ENCODE data around the gene NINJ2. TPM values are rescaled to one million over a fixed set of nuclear protein-coding genes. Genes with fewer than 3 reads are reported as not detected.
A peak's percentile ranks its signal among the peaks of the same experiment; 100 is the strongest.

The NINJ2 gene
- total RNA-seq, 4 donors from 2014 or later, result 0.49 to 7.2 (median 2.0) TPM

DNA sequence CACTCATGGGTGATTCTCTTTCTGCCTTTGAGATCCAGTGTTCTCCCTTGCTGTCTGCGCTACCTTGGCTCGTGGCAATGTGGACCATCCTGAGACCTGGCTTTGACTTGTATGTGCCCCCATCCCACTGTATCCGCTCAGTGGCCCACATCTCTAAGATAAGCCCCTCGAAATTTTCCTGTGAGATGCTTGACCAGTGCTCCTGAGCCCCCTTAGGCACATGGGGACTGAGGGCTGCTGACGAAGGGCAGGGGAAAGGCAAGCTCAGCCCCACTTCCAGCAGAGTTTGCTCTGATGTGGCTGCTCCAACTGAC, 1.5 kb upstream of the NINJ2 start:
- WGBS, 2 donors, result 90 to 96% methylated on average over 5 of the region's 5 CpGs

DNA sequence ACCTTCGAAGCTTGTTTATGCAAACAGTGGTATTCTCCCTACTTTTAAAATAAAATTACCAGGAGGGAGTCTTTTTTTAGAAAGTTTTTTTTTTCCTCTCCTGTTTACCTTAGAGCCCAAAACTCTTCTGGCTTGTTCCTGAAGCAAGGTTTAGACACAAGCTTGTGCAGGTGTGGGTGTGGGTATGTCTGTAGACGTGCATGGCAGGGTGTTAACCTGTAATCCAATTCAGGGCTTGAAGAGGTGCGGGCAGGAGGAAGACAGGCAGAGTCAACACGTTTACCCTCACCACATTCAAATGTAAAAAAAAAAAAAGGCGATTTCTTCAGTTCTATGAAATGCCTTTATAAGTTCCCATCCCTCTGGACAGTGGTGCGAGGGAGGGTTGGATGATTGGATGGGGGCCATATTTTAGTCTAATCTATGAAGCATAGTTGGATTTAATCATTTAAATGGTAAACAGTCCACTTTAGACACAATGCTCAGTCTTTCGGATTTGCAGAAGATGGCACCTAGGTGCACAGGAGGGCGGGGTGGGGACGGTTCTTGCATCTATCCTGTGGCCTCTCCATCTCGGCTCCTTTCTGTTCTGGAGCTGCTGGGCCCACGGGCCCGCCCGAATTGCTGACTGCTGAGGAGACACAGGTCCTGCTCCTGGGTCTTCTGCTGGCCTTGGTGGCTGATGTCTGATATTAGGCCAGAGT, 982 bp upstream of the NINJ2 start:
- DNase-seq, result no peak
- 86 to 94% methylated on average over 13 of the region's 13 CpGs for WGBS, 2 donors
- TF ChIP-seq, protein P1, sequence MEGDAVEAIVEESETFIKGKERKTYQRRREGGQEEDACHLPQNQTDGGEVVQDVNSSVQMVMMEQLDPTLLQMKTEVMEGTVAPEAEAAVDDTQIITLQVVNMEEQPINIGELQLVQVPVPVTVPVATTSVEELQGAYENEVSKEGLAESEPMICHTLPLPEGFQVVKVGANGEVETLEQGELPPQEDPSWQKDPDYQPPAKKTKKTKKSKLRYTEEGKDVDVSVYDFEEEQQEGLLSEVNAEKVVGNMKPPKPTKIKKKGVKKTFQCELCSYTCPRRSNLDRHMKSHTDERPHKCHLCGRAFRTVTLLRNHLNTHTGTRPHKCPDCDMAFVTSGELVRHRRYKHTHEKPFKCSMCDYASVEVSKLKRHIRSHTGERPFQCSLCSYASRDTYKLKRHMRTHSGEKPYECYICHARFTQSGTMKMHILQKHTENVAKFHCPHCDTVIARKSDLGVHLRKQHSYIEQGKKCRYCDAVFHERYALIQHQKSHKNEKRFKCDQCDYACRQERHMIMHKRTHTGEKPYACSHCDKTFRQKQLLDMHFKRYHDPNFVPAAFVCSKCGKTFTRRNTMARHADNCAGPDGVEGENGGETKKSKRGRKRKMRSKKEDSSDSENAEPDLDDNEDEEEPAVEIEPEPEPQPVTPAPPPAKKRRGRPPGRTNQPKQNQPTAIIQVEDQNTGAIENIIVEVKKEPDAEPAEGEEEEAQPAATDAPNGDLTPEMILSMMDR (IDR thresholded peaks at IDR 0.05), result no peak
- no peak for TF ChIP-seq POLR2A (IDR thresholded peaks at IDR 0.05)
- intact Hi-C loops (cut with DNase I), result no loop called here
- Histone ChIP-seq H3K27ac (no peak overlapping the region), H3K27me3 (no peaks in the 10 kb centered on the region), H3K9me3 (no peaks in the 10 kb centered on the region), H3K4me1 (peaks cover 0 to 8% of the 10 kb centered on the region in 2 donors), H3K4me3 (replicated peaks in 1 of 3) (no peak overlapping the region), H3K36me3 (no peaks in the 10 kb centered on the region)

More for the DNA sequence above, 1.5 kb upstream of the NINJ2 start:
- H3K4me1 ChIP-seq, result peaks cover 0 to 8% of the 10 kb centered on the region in 2 donors
- H3K27me3 ChIP-seq, result no peaks in the 10 kb centered on the region
- H3K27ac ChIP-seq, result no peak overlapping the region
- H3K36me3 ChIP-seq, result no peaks in the 10 kb centered on the region
- H3K9me3 ChIP-seq, result no peaks in the 10 kb centered on the region
- intact Hi-C loops (cut with DNase I), result no loop called here
- TF ChIP-seq, protein P1 (IDR thresholded peaks at IDR 0.05), result no peak
- TF ChIP-seq POLR2A (IDR thresholded peaks at IDR 0.05), result no peak
- DNase-seq, result no peak
- no peak overlapping the region for H3K4me3 ChIP-seq (replicated peaks in 1 of 3)

DNA sequence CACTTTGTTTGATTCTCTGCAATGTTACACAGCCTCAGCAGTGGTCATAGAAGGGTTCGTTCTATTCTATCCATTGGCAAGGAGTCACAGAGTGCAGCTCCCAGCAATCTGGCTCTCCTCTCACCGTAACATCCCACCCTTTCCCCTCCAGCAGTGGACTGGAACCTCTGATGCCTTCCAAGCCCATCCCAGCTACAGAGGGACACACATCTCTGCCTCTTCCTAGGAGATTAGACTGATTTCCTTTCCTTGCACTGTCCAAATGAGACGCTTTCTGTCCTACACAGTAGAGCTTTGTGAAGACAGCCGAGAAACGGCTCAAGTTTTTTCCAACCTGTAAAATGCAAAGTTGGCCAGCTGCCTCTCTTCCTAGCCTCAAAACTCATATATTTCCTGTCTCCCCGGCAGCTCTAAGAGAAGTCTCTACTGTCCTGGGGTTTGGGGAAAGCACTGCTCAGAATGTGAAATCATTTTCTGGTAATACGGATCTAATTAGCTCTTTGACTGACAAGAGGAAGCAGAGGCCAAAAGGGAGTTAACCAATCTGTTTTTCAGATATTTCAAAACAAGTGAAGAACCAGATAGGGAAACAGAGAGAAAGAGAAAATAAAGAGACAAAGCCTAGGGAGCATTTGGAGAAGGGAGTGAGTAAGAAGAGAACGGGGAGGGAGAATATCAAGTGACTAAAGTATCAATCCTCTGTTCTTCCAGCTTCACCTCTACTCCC, 516 bp downstream of the NINJ2 start:
- 44 to 46% methylated on average over 8 of the region's 8 CpGs for WGBS, 2 donors
- Histone ChIP-seq H3K4me1 (peaks cover 0 to 8% of the 10 kb centered on the region in 2 donors), H3K27ac (peak overlapping the region in 1 of 3 donors; percentile 6), H3K4me3 (replicated peaks in 1 of 3) (no peak overlapping the region), H3K9me3 (no peaks in the 10 kb centered on the region), H3K36me3 (no peaks in the 10 kb centered on the region), H3K27me3 (no peaks in the 10 kb centered on the region)
- TF ChIP-seq, protein P1 (IDR thresholded peaks at IDR 0.05), result no peak
- no peak for TF ChIP-seq POLR2A (IDR thresholded peaks at IDR 0.05)
- intact Hi-C loops (cut with DNase I), result no loop called here
- DNase-seq, result no peak

DNA sequence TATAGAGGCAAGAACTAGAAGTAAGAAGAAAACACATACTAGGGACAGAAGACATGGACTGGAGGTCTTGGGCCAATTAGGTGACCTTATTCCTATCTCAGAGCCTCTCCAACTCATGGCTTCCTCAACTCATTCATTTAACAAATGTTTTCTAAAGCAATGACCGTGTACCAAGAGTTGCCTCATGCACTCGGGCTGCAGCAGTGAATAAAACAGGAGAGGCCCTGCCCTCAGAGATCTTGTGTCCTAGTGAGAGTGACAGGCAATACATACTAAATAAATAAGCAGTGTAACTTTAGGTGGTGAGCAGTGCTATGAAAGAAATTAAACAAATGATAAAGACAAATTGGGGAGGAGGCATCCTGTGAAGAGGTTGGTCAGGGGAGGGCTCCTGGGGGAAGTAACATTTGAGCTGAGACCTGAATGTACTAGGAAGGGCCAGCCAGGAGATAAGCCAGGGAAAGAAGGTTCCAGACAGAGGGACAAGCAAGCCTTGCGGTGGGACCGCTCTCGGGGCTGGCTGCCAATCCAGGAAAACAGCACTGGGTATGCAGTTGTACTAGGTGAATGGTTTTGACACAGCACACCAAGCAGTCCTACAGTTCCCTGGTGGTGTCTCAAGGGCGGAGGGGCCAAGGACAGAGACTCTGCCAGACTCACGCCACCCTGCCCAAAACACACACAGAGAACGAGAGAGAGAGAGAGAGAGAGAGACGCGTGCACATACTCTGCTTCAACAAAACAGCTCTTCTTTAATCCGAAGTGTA, 1.3 kb downstream of the NINJ2 start:
- intact Hi-C loops (cut with DNase I), result no loop called here

More for the DNA sequence above, 1.3 kb downstream of the NINJ2 start:
- Histone ChIP-seq H3K4me3 (replicated peaks in 1 of 3) (no peak overlapping the region), H3K36me3 (no peaks in the 10 kb centered on the region), H3K27me3 (no peaks in the 10 kb centered on the region), H3K9me3 (no peaks in the 10 kb centered on the region), H3K27ac (no peak overlapping the region), H3K4me1 (peaks cover 0 to under 1% of the 10 kb centered on the region in 2 donors)
- DNase-seq, result no peak
- TF ChIP-seq, protein P1 (IDR thresholded peaks at IDR 0.05), result no peak
- no peak for TF ChIP-seq POLR2A (IDR thresholded peaks at IDR 0.05)
- WGBS, 2 donors, result 55 to 77% methylated on average over 11 of the region's 11 CpGs
